ENCODE results near the gene PDE8A.
"Not testable (repeated sequence)": the region's sequence is repeated elsewhere in the genome, so short reads cannot be mapped to it uniquely, and the experiment has no call there.

PDE8A gene

GRCh38 chr15:85177042-85177515 is 195.4 kb downstream of the PDE8A start:
- DNase-seq, result peak; percentile 47

GRCh38 chr15:85178308-85178707 is 196.7 kb downstream of the PDE8A start:
- peak; percentile 9 for DNase-seq

GRCh38 chr15:85179700-85180099 is 198.0 kb downstream of the PDE8A start:
- no peak for DNase-seq

GRCh38 chr15:85185350-85185749 is 203.7 kb downstream of the PDE8A start:
- DNase-seq, result not testable (repeated sequence)

- DNase-seq, result not testable (repeated sequence)
Measured at GRCh38 chr15:85188171-85188577, 206.5 kb downstream of the PDE8A start.

Data from right kidney (tissue), 1 donor.